ENCODE measurements around the gene PPAN. TPM values are rescaled to one million over a fixed set of nuclear protein-coding genes. Genes with fewer than 3 reads are reported as not detected.
A peak's percentile ranks its signal among the peaks of the same experiment; 100 is the strongest.

PPAN gene
- polyA plus RNA-seq, 3 donors = 7.2 to 26.2 (median 7.6) TPM

DNA sequence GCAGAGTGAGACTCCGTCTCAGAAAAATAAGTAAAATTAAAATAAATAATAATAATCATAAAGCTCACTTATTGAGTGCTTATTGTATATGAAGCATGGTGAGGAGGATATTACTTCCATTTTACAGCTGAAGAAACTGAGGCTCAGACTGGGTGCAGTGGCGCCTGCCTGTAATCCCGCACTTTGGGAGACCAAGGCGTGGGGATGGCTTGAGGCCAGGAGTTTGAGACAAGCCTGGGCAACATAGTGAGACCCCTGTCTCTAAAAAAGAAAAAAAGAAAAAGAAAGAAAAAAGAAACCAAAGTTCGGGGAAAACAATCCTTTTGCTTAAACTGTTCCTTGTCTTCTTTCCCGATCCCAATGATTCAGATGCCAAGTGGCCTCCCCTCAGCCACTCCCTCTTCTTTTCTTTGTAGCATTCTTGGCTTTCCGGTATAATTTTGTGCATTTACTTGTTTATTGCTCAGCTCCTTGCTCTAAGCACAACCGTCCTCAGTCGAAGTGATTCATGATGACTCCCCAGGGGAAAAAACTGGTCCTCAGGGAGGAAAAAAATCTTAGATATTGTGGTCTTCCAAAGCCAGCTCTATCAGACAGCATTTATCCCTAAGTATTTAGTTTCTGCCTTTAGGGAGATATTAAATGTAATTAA lies 14.5 kb downstream of the PPAN start:
- H3K79me2 ChIP-seq (ENCODE audit: insufficient read depth, low read length) = peaks cover 33% of the 10 kb centered on the region
- peaks cover 33 to 44% of the 10 kb centered on the region in 2 donors for H3K4me1 ChIP-seq (ENCODE audit: control insufficient read depth in 1 of 2, insufficient read depth in 2 of 2, low read length in 2 of 2)
- no peaks in the 10 kb centered on the region for H3K27me3 ChIP-seq (ENCODE audit: control insufficient read depth in 2 of 2, insufficient read depth in 2 of 2, low read length in 2 of 2)
- no peak overlapping the region for H2AFZ ChIP-seq (ENCODE audit: insufficient read depth, low read depth, low read length, poor library complexity, severe bottlenecking)
- DNase-seq = no peak
- no peak overlapping the region for H3K9ac ChIP-seq (ENCODE audit: insufficient read depth, low read length, poor library complexity, severe bottlenecking)
- no peaks in the 10 kb centered on the region for H3K9me3 Mint-ChIP-seq
- H3K36me3 Mint-ChIP-seq = peaks cover 20 to 31% of the 10 kb centered on the region in 2 donors
- peaks cover 28% of the 10 kb centered on the region for H3K4me1 Mint-ChIP-seq
- H3K36me3 ChIP-seq (replicated peaks in 1 of 2; ENCODE audit: control insufficient read depth in 1 of 2, insufficient read depth in 2 of 2, low read length in 2 of 2) = peaks cover 22 to 26% of the 10 kb centered on the region in 2 donors
- no peak overlapping the region for H3K4me3 Mint-ChIP-seq
- TF ChIP-seq, protein P1, sequence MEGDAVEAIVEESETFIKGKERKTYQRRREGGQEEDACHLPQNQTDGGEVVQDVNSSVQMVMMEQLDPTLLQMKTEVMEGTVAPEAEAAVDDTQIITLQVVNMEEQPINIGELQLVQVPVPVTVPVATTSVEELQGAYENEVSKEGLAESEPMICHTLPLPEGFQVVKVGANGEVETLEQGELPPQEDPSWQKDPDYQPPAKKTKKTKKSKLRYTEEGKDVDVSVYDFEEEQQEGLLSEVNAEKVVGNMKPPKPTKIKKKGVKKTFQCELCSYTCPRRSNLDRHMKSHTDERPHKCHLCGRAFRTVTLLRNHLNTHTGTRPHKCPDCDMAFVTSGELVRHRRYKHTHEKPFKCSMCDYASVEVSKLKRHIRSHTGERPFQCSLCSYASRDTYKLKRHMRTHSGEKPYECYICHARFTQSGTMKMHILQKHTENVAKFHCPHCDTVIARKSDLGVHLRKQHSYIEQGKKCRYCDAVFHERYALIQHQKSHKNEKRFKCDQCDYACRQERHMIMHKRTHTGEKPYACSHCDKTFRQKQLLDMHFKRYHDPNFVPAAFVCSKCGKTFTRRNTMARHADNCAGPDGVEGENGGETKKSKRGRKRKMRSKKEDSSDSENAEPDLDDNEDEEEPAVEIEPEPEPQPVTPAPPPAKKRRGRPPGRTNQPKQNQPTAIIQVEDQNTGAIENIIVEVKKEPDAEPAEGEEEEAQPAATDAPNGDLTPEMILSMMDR (IDR thresholded peaks at IDR 0.05) = no peak
- 96% methylated on average over 4 of the region's 9 CpGs for WGBS (ENCODE audit: insufficient coverage)
- H3K27ac ChIP-seq (ENCODE audit: low read depth in 1 of 2, low read length in 2 of 2) = no peak overlapping the region
- H3K27me3 Mint-ChIP-seq (ENCODE audit: low read depth in 3 of 3) = no peaks in the 10 kb centered on the region
- H3K4me3 ChIP-seq (replicated peaks in 1 of 3; ENCODE audit: low read depth in 2 of 3, low read length in 3 of 3) = no peak overlapping the region
- peaks cover 38% of the 10 kb centered on the region for H4K20me1 ChIP-seq (ENCODE audit: insufficient read depth, low read length)
- H3K9me3 ChIP-seq (replicated peaks in 1 of 2; ENCODE audit: control insufficient read depth in 1 of 2, insufficient read depth in 1 of 2, low read length in 2 of 2) = no peaks in the 10 kb centered on the region
- peak overlapping the region in 1 of 7 donors; percentile 60 for H3K27ac Mint-ChIP-seq
- intact Hi-C loops (cut with micrococcal nuclease) = loop anchor here in 1 of 2 donors (10.0 kb wide), 1 partner anchor 74 kb away; the partner anchor contains the start of gene DNMT1
- no peak overlapping the region for H3K4me2 ChIP-seq (replicated peaks; ENCODE audit: extremely low read depth, low read length, poor library complexity, severe bottlenecking)

DNA sequence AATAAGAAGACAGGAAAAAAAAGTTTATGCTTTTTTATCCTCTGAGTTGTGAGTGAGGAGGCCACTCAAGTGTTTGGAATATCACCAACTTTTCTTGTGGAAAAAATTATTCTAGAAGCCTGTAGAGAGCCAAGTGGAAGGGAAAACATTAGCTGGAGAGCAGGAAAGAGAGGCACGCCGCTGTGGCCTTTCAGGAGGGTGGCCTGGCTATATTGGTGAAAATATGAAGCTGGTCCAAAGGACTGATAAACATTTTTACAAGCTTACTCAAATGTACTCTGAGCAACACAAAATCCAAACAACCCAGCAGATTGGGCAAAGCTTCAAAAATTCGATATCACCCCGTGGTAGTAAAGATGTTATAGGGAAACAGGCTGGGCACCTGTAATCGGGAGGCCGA lies 15.9 kb downstream of the PPAN start:
- intact Hi-C loops (cut with micrococcal nuclease) = loop anchor here in 1 of 2 donors (10.0 kb wide), 1 partner anchor 73 kb away; the partner anchor contains the start of gene DNMT1
- H2AFZ ChIP-seq (ENCODE audit: insufficient read depth, low read depth, low read length, poor library complexity, severe bottlenecking) = no peak overlapping the region
- Mint-ChIP-seq H3K27ac (peak overlapping the region in 2 of 7 donors; percentile 16 to 42), H3K27me3 (ENCODE audit: low read depth in 3 of 3) (no peaks in the 10 kb centered on the region), H3K4me1 (peaks cover 34% of the 10 kb centered on the region), H3K9me3 (no peaks in the 10 kb centered on the region), H3K36me3 (peaks cover 7 to 18% of the 10 kb centered on the region in 2 donors), H3K4me3 (no peak overlapping the region)
- H3K27ac ChIP-seq (ENCODE audit: low read depth in 1 of 2, low read length in 2 of 2) = no peak overlapping the region
- no CpG with 5 or more reads among the region's 6 CpGs for WGBS (ENCODE audit: insufficient coverage)
- H3K9me3 ChIP-seq (replicated peaks in 1 of 2; ENCODE audit: control insufficient read depth in 1 of 2, insufficient read depth in 1 of 2, low read length in 2 of 2) = no peaks in the 10 kb centered on the region
- H4K20me1 ChIP-seq (ENCODE audit: insufficient read depth, low read length) = peaks cover 25% of the 10 kb centered on the region
- DNase-seq = no peak
- TF ChIP-seq, protein P1 (IDR thresholded peaks at IDR 0.05) = no peak
- peaks cover 8 to 12% of the 10 kb centered on the region in 2 donors for H3K36me3 ChIP-seq (replicated peaks in 1 of 2; ENCODE audit: control insufficient read depth in 1 of 2, insufficient read depth in 2 of 2, low read length in 2 of 2)
- no peak overlapping the region for H3K4me2 ChIP-seq (replicated peaks; ENCODE audit: extremely low read depth, low read length, poor library complexity, severe bottlenecking)
- H3K79me2 ChIP-seq (ENCODE audit: insufficient read depth, low read length) = peaks cover 26% of the 10 kb centered on the region
- H3K4me1 ChIP-seq (ENCODE audit: control insufficient read depth in 1 of 2, insufficient read depth in 2 of 2, low read length in 2 of 2) = peaks cover 44 to 56% of the 10 kb centered on the region in 2 donors
- no peaks in the 10 kb centered on the region for H3K27me3 ChIP-seq (ENCODE audit: control insufficient read depth in 2 of 2, insufficient read depth in 2 of 2, low read length in 2 of 2)
- no peak overlapping the region for H3K4me3 ChIP-seq (replicated peaks in 1 of 3; ENCODE audit: low read depth in 2 of 3, low read length in 3 of 3)
- no peak overlapping the region for H3K9ac ChIP-seq (ENCODE audit: insufficient read depth, low read length, poor library complexity, severe bottlenecking)
